NB4 (cell line): ENCODE data around the gene SEMA3A.

ENCODE experiments used
- CTCF ChIP-seq: IDR thresholded peaks from one replicate; pipeline ENCODE4 v1.5.1; 2012; ENCODE audit warnings: low read depth, low read length
- MAX ChIP-seq: IDR thresholded peaks from 2 replicates; pipeline ENCODE4 v1.6.1; 2011; ENCODE audit warnings: low read depth, low read length
- POLR2A ChIP-seq: IDR thresholded peaks from 2 replicates; pipeline ENCODE4 v1.6.1; 2011; ENCODE audit warnings: mild to moderate bottlenecking; ENCODE audit not compliant: insufficient read length; ENCODE audit errors: extremely low read depth

GRCh38 chr7:84040355-84040754 lies 154.2 kb downstream of the SEMA3A start:
- TF ChIP-seq CTCF = no peak
- no peak for TF ChIP-seq POLR2A
- no peak for TF ChIP-seq MAX
